GM12873 (cell line): ENCODE data around the gene TXLNA.

Source experiments
- TF ChIP-seq, protein P1 (sequence below): IDR thresholded peaks from 2 replicates; pipeline ENCODE4 v1.5.1; 2012; ENCODE audit warnings: low read depth, mild to moderate bottlenecking, moderate library complexity, low read length, control low read depth; ENCODE audit not compliant: insufficient read depth; ENCODE audit errors: missing control alignments

Gene TXLNA

DNA sequence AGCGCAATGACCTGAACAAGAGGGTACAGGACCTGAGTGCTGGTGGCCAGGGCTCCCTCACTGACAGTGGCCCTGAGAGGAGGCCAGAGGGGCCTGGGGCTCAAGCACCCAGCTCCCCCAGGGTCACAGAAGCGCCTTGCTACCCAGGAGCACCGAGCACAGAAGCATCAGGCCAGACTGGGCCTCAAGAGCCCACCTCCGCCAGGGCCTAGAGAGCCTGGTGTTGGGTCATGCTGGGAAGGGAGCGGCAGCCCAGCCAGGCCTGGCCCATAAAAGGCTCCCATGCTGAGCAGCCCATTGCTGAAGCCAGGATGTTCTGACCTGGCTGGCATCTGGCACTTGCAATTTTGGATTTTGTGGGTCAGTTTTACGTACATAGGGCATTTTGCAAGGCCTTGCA lies 15.5 kb downstream of the TXLNA start:
- TF ChIP-seq, protein P1, sequence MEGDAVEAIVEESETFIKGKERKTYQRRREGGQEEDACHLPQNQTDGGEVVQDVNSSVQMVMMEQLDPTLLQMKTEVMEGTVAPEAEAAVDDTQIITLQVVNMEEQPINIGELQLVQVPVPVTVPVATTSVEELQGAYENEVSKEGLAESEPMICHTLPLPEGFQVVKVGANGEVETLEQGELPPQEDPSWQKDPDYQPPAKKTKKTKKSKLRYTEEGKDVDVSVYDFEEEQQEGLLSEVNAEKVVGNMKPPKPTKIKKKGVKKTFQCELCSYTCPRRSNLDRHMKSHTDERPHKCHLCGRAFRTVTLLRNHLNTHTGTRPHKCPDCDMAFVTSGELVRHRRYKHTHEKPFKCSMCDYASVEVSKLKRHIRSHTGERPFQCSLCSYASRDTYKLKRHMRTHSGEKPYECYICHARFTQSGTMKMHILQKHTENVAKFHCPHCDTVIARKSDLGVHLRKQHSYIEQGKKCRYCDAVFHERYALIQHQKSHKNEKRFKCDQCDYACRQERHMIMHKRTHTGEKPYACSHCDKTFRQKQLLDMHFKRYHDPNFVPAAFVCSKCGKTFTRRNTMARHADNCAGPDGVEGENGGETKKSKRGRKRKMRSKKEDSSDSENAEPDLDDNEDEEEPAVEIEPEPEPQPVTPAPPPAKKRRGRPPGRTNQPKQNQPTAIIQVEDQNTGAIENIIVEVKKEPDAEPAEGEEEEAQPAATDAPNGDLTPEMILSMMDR: no peak

DNA sequence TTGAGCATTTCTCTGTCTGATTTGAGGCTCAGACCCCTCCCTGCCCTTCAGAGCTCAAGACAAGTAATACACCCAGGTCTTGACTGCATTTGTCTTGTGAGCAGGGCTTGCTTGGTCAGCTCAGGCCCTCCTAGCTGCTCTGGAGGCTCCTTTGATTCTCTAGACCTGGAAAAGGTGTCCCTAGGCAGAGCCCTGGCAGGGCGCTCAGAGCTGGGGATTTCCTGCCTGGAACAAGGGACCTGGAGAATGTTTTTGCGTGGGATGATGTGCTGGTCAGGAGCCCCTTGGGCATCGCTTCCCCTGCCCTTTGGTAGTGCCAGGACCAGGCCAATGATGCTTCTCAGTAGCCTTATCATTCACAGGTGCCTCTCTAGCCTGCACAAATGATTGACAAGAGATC lies 16.1 kb downstream of the TXLNA start:
- TF ChIP-seq, protein P1: no peak

DNA sequence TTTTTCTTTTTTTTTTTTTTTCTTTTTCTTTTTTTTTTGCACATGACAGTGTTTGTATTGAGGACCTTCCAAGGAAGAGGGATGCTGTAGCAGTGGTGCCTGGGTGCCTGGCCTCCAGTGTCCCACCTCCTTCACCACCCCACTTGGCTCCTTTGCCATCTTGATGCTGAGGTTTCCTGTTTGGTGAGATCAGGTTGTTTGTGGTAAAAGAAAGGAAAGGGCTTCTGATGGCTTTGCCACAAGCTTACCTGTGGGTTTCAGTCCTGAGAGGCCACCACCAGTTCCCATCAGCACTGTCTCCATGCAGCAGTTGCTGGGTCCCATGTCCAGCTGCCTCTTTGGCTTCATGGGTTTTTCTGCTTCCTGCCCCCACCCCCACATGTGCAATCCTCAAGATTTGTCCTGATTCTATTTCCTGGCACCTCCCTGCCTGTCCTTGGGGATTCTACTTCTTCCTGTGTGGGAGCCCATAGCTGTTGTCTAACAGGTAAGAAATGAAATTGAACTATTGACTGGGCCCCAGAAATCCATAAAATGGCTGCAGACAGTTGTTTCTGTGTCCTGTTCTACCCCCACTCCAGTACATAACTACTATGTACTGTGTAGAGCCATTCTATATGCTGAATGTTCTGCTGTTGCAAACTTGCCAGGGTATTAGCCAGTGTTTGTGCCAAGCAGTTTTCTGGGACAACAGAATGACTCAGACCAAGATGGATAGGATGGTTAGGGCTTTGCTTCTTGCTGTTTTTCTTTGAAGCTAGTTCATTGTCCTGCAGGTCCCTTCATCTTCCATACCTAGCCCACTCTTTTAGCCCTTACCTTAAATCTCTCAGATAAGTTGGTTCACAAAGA lies 16.7 kb downstream of the TXLNA start:
- TF ChIP-seq, protein P1: no peak

DNA sequence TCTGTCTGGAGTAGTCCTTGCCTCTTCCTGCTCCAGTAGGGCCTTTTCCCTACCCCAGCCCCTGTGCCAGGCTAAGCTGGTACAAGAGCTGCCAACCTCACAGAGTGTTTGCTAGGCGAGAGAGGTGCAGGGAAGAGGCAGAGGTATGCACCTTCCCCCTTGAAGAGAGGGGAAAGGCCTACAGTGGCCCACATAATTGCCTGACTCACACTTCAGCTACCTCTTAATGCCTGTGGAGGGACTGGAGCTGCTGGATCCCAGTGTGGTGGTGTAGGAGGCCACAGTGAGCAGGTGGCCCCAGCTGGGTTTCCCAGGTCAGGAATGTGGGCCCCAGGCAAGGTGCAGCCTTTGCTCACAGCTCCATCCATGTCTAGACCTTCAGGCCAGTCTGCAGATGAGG lies 17.6 kb downstream of the TXLNA start:
- TF ChIP-seq, protein P1: no peak

DNA sequence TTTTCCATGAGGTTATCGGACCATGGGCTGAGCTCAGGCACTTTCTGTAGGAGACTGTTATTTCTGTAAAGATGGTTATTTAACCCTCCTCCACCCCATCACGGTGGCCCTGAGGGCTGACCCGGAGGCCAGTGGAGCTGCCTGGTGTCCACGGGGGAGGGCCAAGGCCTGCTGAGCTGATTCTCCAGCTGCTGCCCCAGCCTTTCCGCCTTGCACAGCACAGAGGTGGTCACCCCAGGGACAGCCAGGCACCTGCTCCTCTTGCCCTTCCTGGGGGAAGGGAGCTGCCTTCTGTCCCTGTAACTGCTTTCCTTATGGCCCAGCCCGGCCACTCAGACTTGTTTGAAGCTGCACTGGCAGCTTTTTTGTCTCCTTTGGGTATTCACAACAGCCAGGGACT lies 18.4 kb downstream of the TXLNA start:
- TF ChIP-seq, protein P1: no peak

DNA sequence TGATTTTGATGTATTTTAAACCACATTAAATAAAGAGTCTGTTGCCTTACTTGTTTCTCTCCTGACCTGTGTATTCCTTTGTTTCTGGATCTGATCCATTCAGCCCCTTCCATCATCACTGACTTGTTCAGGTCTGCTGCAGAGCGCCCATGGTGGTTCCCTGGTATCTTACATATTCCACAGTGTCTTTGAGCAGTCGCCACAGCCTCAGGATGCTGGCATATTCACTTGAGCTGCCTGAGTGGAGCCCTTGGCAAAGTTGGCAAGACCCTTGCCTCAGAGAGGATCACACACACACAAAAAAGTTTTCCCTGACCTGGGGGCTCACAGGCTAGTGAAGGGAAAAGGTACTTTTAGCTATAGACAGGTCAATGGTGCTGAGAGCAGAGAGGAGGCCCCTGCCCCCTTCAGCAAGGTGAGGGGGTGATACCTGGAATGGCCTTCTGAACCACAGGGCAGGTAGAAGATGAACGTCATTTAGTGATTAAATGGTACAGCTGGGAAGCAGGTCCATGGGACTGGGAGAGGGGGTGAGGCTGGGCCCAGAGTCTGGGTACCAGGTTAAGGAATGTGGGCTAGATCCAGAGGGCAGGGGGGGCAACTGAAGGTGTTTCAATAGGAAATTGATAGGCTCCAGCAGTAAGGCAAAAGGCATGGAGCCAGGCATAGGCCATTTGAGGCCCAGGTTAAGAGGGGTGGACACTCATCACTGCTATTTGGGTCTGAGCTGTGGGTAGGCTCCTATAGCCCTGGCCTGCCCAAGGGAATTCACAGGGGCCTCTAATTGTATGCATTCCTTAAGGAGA lies 19.0 kb downstream of the TXLNA start:
- TF ChIP-seq, protein P1: no peak

DNA sequence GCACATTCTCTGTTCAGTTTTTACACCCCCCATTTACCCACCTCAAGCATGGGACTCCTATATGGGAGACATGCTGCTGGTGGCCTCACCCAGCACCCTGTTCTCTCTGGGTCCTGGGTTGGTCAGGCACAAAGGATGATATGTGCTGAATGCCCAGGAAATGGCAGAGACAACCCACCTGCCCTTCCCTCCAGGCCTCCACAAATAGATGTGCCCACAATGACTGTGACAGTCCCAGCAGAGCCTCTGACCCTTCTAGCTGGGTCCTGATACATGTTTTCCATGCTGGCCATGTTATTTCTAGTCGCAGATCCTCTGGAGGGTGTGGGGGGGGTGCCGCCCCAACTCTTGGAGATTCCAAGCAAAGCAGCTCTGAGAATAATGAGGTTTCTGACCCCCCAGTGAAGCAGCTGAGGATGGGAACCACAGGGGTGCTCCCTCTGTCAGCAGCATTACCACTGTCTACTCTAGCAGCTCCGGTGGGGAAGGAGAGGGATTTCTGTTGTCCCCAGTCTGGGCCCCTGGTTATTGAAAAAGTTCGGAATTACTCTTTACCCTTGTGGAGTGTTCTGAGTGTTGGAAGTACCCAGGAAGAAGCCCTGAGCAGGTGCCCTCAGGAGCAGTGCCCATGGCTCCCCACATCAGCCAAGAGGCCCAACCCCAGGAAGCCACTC lies 19.7 kb downstream of the TXLNA start:
- TF ChIP-seq, protein P1: no peak
